ENCODE measurements around the gene GALNT17. TPM values are rescaled to one million over a fixed set of nuclear protein-coding genes. Genes with fewer than 3 reads are reported as not detected.

Gene GALNT17
- total and polyA plus RNA-seq, 5 donors, result 0.71 to 9.0 (median 5.2) TPM

GRCh38 chr7:71343039-71343438 is 211.1 kb downstream of the GALNT17 start:
- no peaks in the 10 kb centered on the region for H3K9me3 ChIP-seq (ENCODE audit: control insufficient read depth, low read length)

GRCh38 chr7:71343892-71344291 is 211.9 kb downstream of the GALNT17 start:
- DNase-seq, result no peak
- H3K27me3 ChIP-seq (ENCODE audit: control insufficient read depth, insufficient read depth), result no peaks in the 10 kb centered on the region
- no peak overlapping the region for H3K27ac ChIP-seq (ENCODE audit: low read length)
- no peaks in the 10 kb centered on the region for H3K9me3 ChIP-seq (ENCODE audit: control insufficient read depth, low read length)
- H3K4me3 ChIP-seq (ENCODE audit: low read length), result no peak overlapping the region
- H3K4me1 ChIP-seq (ENCODE audit: control insufficient read depth, insufficient read depth, low read length), result no peaks in the 10 kb centered on the region
- WGBS, result 38% methylated on average over 1 of the region's 1 CpG
- ATAC-seq, result no peak
- intact Hi-C loops (cut with DNase I), result no loop called here

More at GRCh38 chr7:71343039-71343438, 211.1 kb downstream of the GALNT17 start:
- Histone ChIP-seq H3K27me3 (ENCODE audit: control insufficient read depth, insufficient read depth) (no peaks in the 10 kb centered on the region), H3K4me3 (ENCODE audit: low read length) (no peak overlapping the region), H3K4me1 (ENCODE audit: control insufficient read depth, insufficient read depth, low read length) (no peaks in the 10 kb centered on the region), H3K27ac (ENCODE audit: low read length) (no peak overlapping the region)
- DNase-seq (no peak), ATAC-seq (no peak)
- intact Hi-C loops (cut with DNase I), result no loop called here

GRCh38 chr7:71345117-71345884 is 213.4 kb downstream of the GALNT17 start:
- Histone ChIP-seq H3K9me3 (ENCODE audit: control insufficient read depth, low read length) (no peaks in the 10 kb centered on the region), H3K27me3 (ENCODE audit: control insufficient read depth, insufficient read depth) (no peaks in the 10 kb centered on the region), H3K27ac (ENCODE audit: low read length) (no peak overlapping the region), H3K4me1 (ENCODE audit: control insufficient read depth, insufficient read depth, low read length) (no peaks in the 10 kb centered on the region), H3K4me3 (ENCODE audit: low read length) (no peak overlapping the region)
- 68% methylated on average over 9 of the region's 9 CpGs for WGBS
- intact Hi-C loops (cut with DNase I), result no loop called here
- ATAC-seq, result no peak
- no peak for DNase-seq

GRCh38 chr7:71348821-71349681 is 217.1 kb downstream of the GALNT17 start:
- H3K9me3 ChIP-seq (ENCODE audit: control insufficient read depth, low read length), result no peaks in the 10 kb centered on the region
- DNase-seq (no peak), ATAC-seq (no peak)
- no peaks in the 10 kb centered on the region for H3K27me3 ChIP-seq (ENCODE audit: control insufficient read depth, insufficient read depth)
- no peaks in the 10 kb centered on the region for H3K4me1 ChIP-seq (ENCODE audit: control insufficient read depth, insufficient read depth, low read length)
- H3K4me3 ChIP-seq (ENCODE audit: low read length), result no peak overlapping the region
- WGBS, result 69% methylated on average over 16 of the region's 16 CpGs
- intact Hi-C loops (cut with DNase I), result no loop called here
- no peak overlapping the region for H3K27ac ChIP-seq (ENCODE audit: low read length)

- Histone ChIP-seq H3K27me3 (ENCODE audit: control insufficient read depth, insufficient read depth) (no peaks in the 10 kb centered on the region), H3K9me3 (ENCODE audit: control insufficient read depth, low read length) (no peaks in the 10 kb centered on the region), H3K4me1 (ENCODE audit: control insufficient read depth, insufficient read depth, low read length) (no peaks in the 10 kb centered on the region), H3K4me3 (ENCODE audit: low read length) (no peak overlapping the region), H3K27ac (ENCODE audit: low read length) (no peak overlapping the region)
- DNase-seq, result no peak
- WGBS, result 81% methylated on average over 5 of the region's 5 CpGs
- ATAC-seq, result no peak
- intact Hi-C loops (cut with DNase I), result no loop called here
Observed at GRCh38 chr7:71349682-71350481, 217.9 kb downstream of the GALNT17 start.

GRCh38 chr7:71350680-71351079 is 218.7 kb downstream of the GALNT17 start:
- WGBS, result 43% methylated on average over 2 of the region's 2 CpGs
- Histone ChIP-seq H3K4me1 (ENCODE audit: control insufficient read depth, insufficient read depth, low read length) (no peaks in the 10 kb centered on the region), H3K4me3 (ENCODE audit: low read length) (no peak overlapping the region), H3K9me3 (ENCODE audit: control insufficient read depth, low read length) (no peaks in the 10 kb centered on the region), H3K27me3 (ENCODE audit: control insufficient read depth, insufficient read depth) (no peaks in the 10 kb centered on the region), H3K27ac (ENCODE audit: low read length) (no peak overlapping the region)
- no peak for ATAC-seq
- no peak for DNase-seq
- intact Hi-C loops (cut with DNase I), result no loop called here

GRCh38 chr7:71354716-71355115 is 222.8 kb downstream of the GALNT17 start:
- Histone ChIP-seq H3K4me3 (ENCODE audit: low read length) (no peak overlapping the region), H3K27me3 (ENCODE audit: control insufficient read depth, insufficient read depth) (no peaks in the 10 kb centered on the region), H3K4me1 (ENCODE audit: control insufficient read depth, insufficient read depth, low read length) (no peaks in the 10 kb centered on the region), H3K9me3 (ENCODE audit: control insufficient read depth, low read length) (no peaks in the 10 kb centered on the region), H3K27ac (ENCODE audit: low read length) (no peak overlapping the region)
- ATAC-seq, result no peak
- intact Hi-C loops (cut with DNase I), result no loop called here
- no peak for DNase-seq

- H3K27ac ChIP-seq (ENCODE audit: low read length), result no peak overlapping the region
Observed at GRCh38 chr7:71361451-71362032, 229.6 kb downstream of the GALNT17 start.

GRCh38 chr7:71362240-71362639 is 230.3 kb downstream of the GALNT17 start:
- Histone ChIP-seq H3K4me3 (ENCODE audit: low read length) (no peak overlapping the region), H3K9me3 (ENCODE audit: control insufficient read depth, low read length) (no peaks in the 10 kb centered on the region), H3K27me3 (ENCODE audit: control insufficient read depth, insufficient read depth) (no peaks in the 10 kb centered on the region), H3K4me1 (ENCODE audit: control insufficient read depth, insufficient read depth, low read length) (no peaks in the 10 kb centered on the region), H3K27ac (ENCODE audit: low read length) (no peak overlapping the region)
- DNase-seq (no peak), ATAC-seq (no peak)
- 87% methylated on average over 7 of the region's 7 CpGs for WGBS
- intact Hi-C loops (cut with DNase I), result no loop called here

More at GRCh38 chr7:71361451-71362032, 229.6 kb downstream of the GALNT17 start:
- Histone ChIP-seq H3K27me3 (ENCODE audit: control insufficient read depth, insufficient read depth) (no peaks in the 10 kb centered on the region), H3K9me3 (ENCODE audit: control insufficient read depth, low read length) (no peaks in the 10 kb centered on the region), H3K4me3 (ENCODE audit: low read length) (no peak overlapping the region), H3K4me1 (ENCODE audit: control insufficient read depth, insufficient read depth, low read length) (no peaks in the 10 kb centered on the region)
- DNase-seq (no peak), ATAC-seq (no peak)
- intact Hi-C loops (cut with DNase I), result no loop called here
- 44% methylated on average over 4 of the region's 4 CpGs for WGBS

- ATAC-seq (no peak), DNase-seq (no peak)
- no peaks in the 10 kb centered on the region for H3K4me1 ChIP-seq (ENCODE audit: control insufficient read depth, insufficient read depth, low read length)
- no peak overlapping the region for H3K4me3 ChIP-seq (ENCODE audit: low read length)
- H3K27ac ChIP-seq (ENCODE audit: low read length), result no peak overlapping the region
- intact Hi-C loops (cut with DNase I), result no loop called here
- WGBS, result 82% methylated on average over 5 of the region's 5 CpGs
- no peaks in the 10 kb centered on the region for H3K9me3 ChIP-seq (ENCODE audit: control insufficient read depth, low read length)
- no peaks in the 10 kb centered on the region for H3K27me3 ChIP-seq (ENCODE audit: control insufficient read depth, insufficient read depth)
Observed at GRCh38 chr7:71363223-71363622, 231.3 kb downstream of the GALNT17 start.
